ENCODE data around the gene CHRM4.

CHRM4 gene

GRCh38 chr11:46381048-46381818, 10.3 kb downstream of the CHRM4 start, which contains the start of gene MDK:
TSS of gene MDK (plus strand) at chr11:46381669. CDS start at chr11:46382058, 389 bp downstream.
- peak within 1 kb of the TSS; percentile 92 for H3K27ac ChIP-seq
- no peak for TF ChIP-seq CTCF (conservative IDR thresholded peaks at IDR 0.05)

- no peak for TF ChIP-seq CTCF (conservative IDR thresholded peaks at IDR 0.05)
- H3K27ac ChIP-seq = peak overlapping the region; percentile 92
These were observed 11.1 kb downstream of the CHRM4 start for GRCh38 chr11:46380340-46381047.

- H3K27ac ChIP-seq = peak overlapping the region; percentile 92
These were observed 11.9 kb downstream of the CHRM4 start for GRCh38 chr11:46379482-46380293.

- H3K27ac ChIP-seq = peak overlapping the region; percentile 92
- TF ChIP-seq CTCF (conservative IDR thresholded peaks at IDR 0.05) = no peak
These were observed 12.6 kb downstream of the CHRM4 start for GRCh38 chr11:46378811-46379481.

DNA sequence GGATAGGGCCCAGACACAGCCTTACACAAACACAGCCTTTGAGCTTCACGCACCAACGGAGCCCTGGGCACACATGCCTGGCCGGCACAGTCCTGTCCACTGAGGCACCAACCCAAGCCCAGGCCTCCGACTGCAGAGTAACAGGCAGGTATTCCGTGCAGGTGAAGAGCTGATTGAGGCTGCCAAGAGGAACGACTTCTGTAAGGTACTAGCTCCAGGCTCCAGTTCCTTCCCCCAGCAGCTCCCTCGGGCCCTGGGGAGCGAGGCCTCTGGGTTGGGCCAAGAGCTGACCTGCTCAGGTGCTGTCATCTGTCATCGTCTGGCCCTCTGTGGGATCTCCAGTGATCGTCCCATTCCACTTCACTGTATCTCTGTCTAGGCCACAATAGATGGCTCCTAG, 13.3 kb downstream of the CHRM4 start:
- no peak for TF ChIP-seq CTCF (conservative IDR thresholded peaks at IDR 0.05)
- H3K27ac ChIP-seq = no peak overlapping the region

DNA sequence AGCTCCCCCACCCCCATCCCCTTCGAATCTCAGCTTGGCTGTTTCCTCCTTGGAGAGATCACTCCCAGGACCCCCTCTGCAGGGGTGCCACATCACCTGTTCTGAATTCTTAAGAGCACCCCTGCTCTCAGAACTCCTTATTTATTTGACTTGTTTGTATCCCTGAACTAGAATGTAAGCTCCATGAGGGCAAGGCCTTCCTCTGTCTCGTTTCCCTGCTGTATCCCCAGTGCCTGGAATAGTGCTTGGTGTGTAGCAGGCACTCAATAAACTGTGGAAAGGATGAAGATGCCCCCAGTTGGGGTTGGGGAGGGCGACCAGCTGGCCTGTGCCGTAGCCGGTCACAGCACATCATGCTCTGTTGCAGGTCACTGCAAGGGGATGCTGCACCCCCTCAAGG, 13.7 kb downstream of the CHRM4 start:
- no peak overlapping the region for H3K27ac ChIP-seq
- no peak for TF ChIP-seq CTCF (conservative IDR thresholded peaks at IDR 0.05)

DNA sequence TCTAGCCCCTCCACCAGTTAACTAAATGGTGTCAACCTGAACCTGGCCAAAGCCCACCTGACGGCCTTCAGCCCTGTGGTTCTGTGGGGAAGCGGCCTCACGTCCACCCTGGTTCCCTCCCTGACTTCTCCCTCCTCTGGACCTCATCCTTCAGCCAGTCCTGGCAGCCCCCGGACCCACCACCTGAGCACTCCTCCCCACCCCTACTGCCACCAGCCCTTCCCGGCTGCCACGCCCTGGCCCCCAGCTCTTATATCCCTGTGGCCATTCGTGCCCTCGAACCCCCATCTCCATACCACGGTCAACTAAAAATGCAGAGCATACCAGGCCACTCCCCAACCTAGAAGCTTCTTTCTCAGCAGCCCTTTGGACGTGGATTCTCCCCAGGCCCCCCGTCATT, 14.3 kb downstream of the CHRM4 start:
- H3K27ac ChIP-seq = no peak overlapping the region
- no peak for TF ChIP-seq CTCF (conservative IDR thresholded peaks at IDR 0.05)
